Right ventricle myocardium superior (tissue), 1 donor: Measurements from ENCODE around the gene BOD1L1. TPM values are rescaled to one million over a fixed set of nuclear protein-coding genes. Genes with fewer than 3 reads are reported as not detected.

Experiments
- microRNA-seq: library from miRNA; unstranded; fragments of <30 nt; microRNA quantifications from one replicate; pipeline ENCODE4 v1.2.0, GENCODE V29; 2020
- total RNA-seq: library from RNA; stranded (reverse); fragmentation: NEBNext Ultra II Directional; extraction: Animal tissue kit (Norgen Biotek cat#: 25700); gene quantifications from one replicate; pipeline ENCODE4 v1.2.1, GENCODE V29; 2021
- donor health status: DM: no; HTN: yes; CAD: no; lungs with severe emphysema.

BOD1L1 gene
- total RNA-seq, 1 donor from 2014 or later, result 15.8 TPM

Small RNA genes lying within 50 kb of the gene (microRNA-seq; reads per million reads assigned to microRNA genes)
- gene MIR5091, result not detected

Other genes with a start within 250 kb of the BOD1L1 start
- gene RAB28, start 143.4 kb downstream of the BOD1L1 start, total RNA-seq, result 20.5 TPM
- not detected for gene NKX3-2, start 83.2 kb downstream of the BOD1L1 start, total RNA-seq